Mesenchymal stem cell (in vitro differentiated cells and primary cell): ENCODE data around the gene KRTAP9-6.
A peak's percentile ranks its signal among the peaks of the same experiment; 100 is the strongest.
"Not testable (repeated sequence)": the region's sequence is repeated elsewhere in the genome, so short reads cannot be mapped to it uniquely, and the experiment has no call there.

Experiments
- DNase-seq: peaks from one replicate; pipeline ENCODE4 v3.0.0-alpha.2; 2013
- H2AFZ ChIP-seq: one replicate; pipeline ENCODE4 v1.6.1; 2013; ENCODE audit warnings: low read depth, mild to moderate bottlenecking, control low read depth, inconsistent platforms, low read length, moderate library complexity
- H2AK5ac ChIP-seq: 2 replicates; pipeline ENCODE4 v1.6.1; 2013; ENCODE audit warnings: low read length, moderate library complexity, mild to moderate bottlenecking, inconsistent platforms; ENCODE audit not compliant: severe bottlenecking
- H2BK120ac ChIP-seq: one replicate; pipeline ENCODE4 v1.6.1; 2013; ENCODE audit warnings: low read depth, mild to moderate bottlenecking, inconsistent platforms, low read length, moderate library complexity
- H2BK12ac ChIP-seq, 2 experiments: one replicate each; pipeline ENCODE4 v1.6.1; 2013; ENCODE audit warnings: inconsistent platforms in 2 of 2, low read length in 2 of 2, mild to moderate bottlenecking in 2 of 2, moderate library complexity in 2 of 2, control low read depth in 1 of 2
- H2BK15ac ChIP-seq: one replicate; pipeline ENCODE4 v1.6.1; 2013; ENCODE audit warnings: mild to moderate bottlenecking, low read depth, inconsistent platforms; ENCODE audit not compliant: poor library complexity, severe bottlenecking
- H2BK5ac ChIP-seq: 2 replicates; pipeline ENCODE4 v1.6.1; 2013; ENCODE audit warnings: low read depth, mild to moderate bottlenecking, low read length, control low read depth, inconsistent platforms; ENCODE audit not compliant: poor library complexity, severe bottlenecking
- H3K14ac ChIP-seq, 2 experiments: one replicate each; pipeline ENCODE4 v1.6.1; 2013; ENCODE audit warnings: inconsistent platforms in 2 of 2, low read length in 2 of 2, control low read depth in 1 of 2, mild to moderate bottlenecking in 1 of 2, moderate library complexity in 1 of 2
- H3K18ac ChIP-seq, 2 experiments: one replicate each; pipeline ENCODE4 v1.6.1; 2013; ENCODE audit warnings: inconsistent platforms in 2 of 2, low read length in 2 of 2, control low read depth in 1 of 2, low read depth in 1 of 2, mild to moderate bottlenecking in 1 of 2
- H3K23ac ChIP-seq, 2 experiments: one replicate each; pipeline ENCODE4 v1.6.1; 2013; ENCODE audit warnings: inconsistent platforms in 2 of 2, low read length in 2 of 2, mild to moderate bottlenecking in 2 of 2, moderate library complexity in 2 of 2, control low read depth in 1 of 2
- H3K27ac ChIP-seq: 2 replicates; pipeline ENCODE4 v1.5.1; 2013; ENCODE audit warnings: mild to moderate bottlenecking, moderate library complexity, low read length, control low read depth, inconsistent platforms; ENCODE audit not compliant: poor library complexity, severe bottlenecking
- H3K27me3 ChIP-seq, 2 experiments: 2 replicates each; pipeline versions ENCODE4 v1.6.1 to v1.7.0; 2013; ENCODE audit warnings: low read length in 2 of 2, mild to moderate bottlenecking in 2 of 2, moderate library complexity in 2 of 2, control low read depth in 1 of 2, inconsistent platforms in 1 of 2; ENCODE audit not compliant: control insufficient read depth in 1 of 2, insufficient read depth in 1 of 2
- H3K36me3 ChIP-seq, 2 experiments: 2 replicates each; pipeline versions ENCODE4 v1.6.1 to v1.7.0; 2013; ENCODE audit warnings: low read length in 2 of 2, control low read depth in 1 of 2, inconsistent platforms in 1 of 2, low read depth in 1 of 2, mild to moderate bottlenecking in 1 of 2; ENCODE audit not compliant: insufficient read depth in 2 of 2, control insufficient read depth in 1 of 2
- H3K4ac ChIP-seq, 2 experiments: one replicate each; pipeline ENCODE4 v1.6.1; 2013; ENCODE audit warnings: inconsistent platforms in 2 of 2, low read length in 2 of 2, mild to moderate bottlenecking in 2 of 2, moderate library complexity in 2 of 2, control low read depth in 1 of 2, low read depth in 1 of 2
- H3K4me1 ChIP-seq: 2 replicates; pipeline ENCODE4 v1.6.1; 2013; ENCODE audit warnings: low read depth, low read length, control low read depth; ENCODE audit not compliant: control insufficient read depth, insufficient read depth
- H3K4me2 ChIP-seq: 2 replicates; pipeline ENCODE4 v1.6.1; 2013; ENCODE audit warnings: low read length, mild to moderate bottlenecking, inconsistent platforms; ENCODE audit not compliant: poor library complexity, severe bottlenecking
- H3K4me3 ChIP-seq, 2 experiments: 2 replicates each; pipeline versions ENCODE4 v1.5.1 to v1.7.0; 2013; ENCODE audit warnings: low read length in 2 of 2, mild to moderate bottlenecking in 2 of 2, control low read depth in 1 of 2, low read depth in 1 of 2; ENCODE audit not compliant: insufficient read depth in 1 of 2
- H3K79me1 ChIP-seq: replicated peaks from 2 replicates; pipeline ENCODE4 v1.6.1; 2013; ENCODE audit warnings: mild to moderate bottlenecking, control low read depth, low read length, inconsistent platforms; ENCODE audit not compliant: poor library complexity, severe bottlenecking
- H3K9ac ChIP-seq: 2 replicates; pipeline ENCODE4 v1.7.0; 2013; ENCODE audit warnings: mild to moderate bottlenecking, low read length, moderate library complexity
- H3K9me3 ChIP-seq: 2 replicates; pipeline ENCODE4 v1.7.0; 2013; ENCODE audit warnings: mild to moderate bottlenecking, low read length; ENCODE audit not compliant: control insufficient read depth
- H4K8ac ChIP-seq: one replicate; pipeline ENCODE4 v1.6.1; 2013; ENCODE audit warnings: inconsistent platforms, mild to moderate bottlenecking, low read length, moderate library complexity
- H4K91ac ChIP-seq: one replicate; pipeline ENCODE4 v1.6.1; 2013; ENCODE audit warnings: mild to moderate bottlenecking, low read length, inconsistent platforms
- WGBS: methylation state at CpG from one replicate; pipeline ENCODE4 v1.1.7; 2013; ENCODE audit warnings: mixed read lengths; 5-methylcytosine and 5-hydroxymethylcytosine counted together

Gene KRTAP9-6

DNA sequence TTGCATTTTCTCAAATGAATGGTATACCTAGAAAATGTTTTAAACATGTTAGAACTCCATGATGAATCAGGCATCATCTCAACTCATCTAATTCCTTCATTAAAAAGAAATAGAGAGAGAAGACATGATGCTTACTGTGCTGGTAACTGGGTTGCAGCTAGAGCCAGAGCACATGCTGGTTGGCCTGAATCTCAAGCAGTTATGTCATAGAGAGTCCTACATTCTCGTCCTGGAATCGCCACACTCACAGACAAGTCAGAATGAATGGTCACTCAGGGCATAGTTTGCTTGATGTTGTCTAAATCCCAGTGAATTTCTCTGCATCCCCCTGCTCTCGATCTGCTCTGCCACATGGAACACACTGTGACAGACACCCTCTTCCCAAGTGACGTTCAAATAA is 28.1 kb upstream of the KRTAP9-6 start:
- not testable (repeated sequence) for H3K4me3 ChIP-seq

DNA sequence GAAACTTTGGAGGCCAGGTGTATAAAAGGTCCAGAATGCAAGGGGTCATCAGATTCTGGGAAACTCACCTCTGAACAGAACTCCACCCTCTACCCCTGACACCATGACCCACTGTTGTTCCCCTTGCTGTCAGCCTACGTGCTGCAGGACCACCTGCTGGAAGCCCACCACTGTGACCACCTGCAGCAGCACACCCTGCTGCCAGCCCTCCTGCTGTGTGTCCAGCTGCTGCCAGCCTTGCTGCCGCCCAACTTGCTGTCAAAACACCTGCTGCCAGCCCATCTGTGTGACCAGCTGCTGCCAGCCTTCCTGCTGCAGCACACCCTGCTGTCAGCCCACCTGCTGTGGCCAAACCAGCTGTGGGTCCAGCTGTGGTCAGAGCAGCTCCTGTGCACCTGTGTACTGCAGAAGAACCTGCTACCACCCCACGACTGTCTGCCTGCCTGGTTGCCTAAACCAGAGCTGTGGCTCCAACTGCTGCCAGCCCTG is 27.2 kb upstream of the KRTAP9-6 start, which contains the start of gene KRTAP9-8:
KRTAP9-8 (plus strand) TSS at position 51 of the 489 bp plus-strand sequence; CDS start at position 104, 53 bp downstream.
- not testable (repeated sequence) for H3K23ac ChIP-seq, DNase-seq, H3K4ac ChIP-seq, H2AK5ac ChIP-seq, H3K9me3 ChIP-seq, H2AFZ ChIP-seq, H2BK15ac ChIP-seq, H4K91ac ChIP-seq, H3K4me1 ChIP-seq, H2BK5ac ChIP-seq, H3K36me3 ChIP-seq, H4K8ac ChIP-seq, H3K27ac ChIP-seq, H3K18ac ChIP-seq, H2BK12ac ChIP-seq, H3K4me2 ChIP-seq, H3K9ac ChIP-seq, H3K79me1 ChIP-seq, H3K4me3 ChIP-seq, H2BK120ac ChIP-seq
- WGBS, result 56% methylated on average over 2 of the region's 3 CpGs
- H3K14ac ChIP-seq, result peak within 1 kb of the TSS in 1 of 2 experiments; percentile 41
- peaks cover 0 to 10% of the 10 kb centered on the region in 2 experiments for H3K27me3 ChIP-seq

More for the DNA sequence above, 28.1 kb upstream of the KRTAP9-6 start:
- H4K91ac ChIP-seq, H2BK120ac ChIP-seq, H3K23ac ChIP-seq, H2BK12ac ChIP-seq, H3K36me3 ChIP-seq, H3K4me2 ChIP-seq, H3K9me3 ChIP-seq, H3K9ac ChIP-seq, H3K27ac ChIP-seq, H2BK5ac ChIP-seq, H3K79me1 ChIP-seq, H3K4me1 ChIP-seq, H2AFZ ChIP-seq, H2AK5ac ChIP-seq, H3K18ac ChIP-seq, H3K4ac ChIP-seq, H2BK15ac ChIP-seq, DNase-seq, H4K8ac ChIP-seq: not testable (repeated sequence)
- H3K27me3 ChIP-seq, result peaks cover 0 to 10% of the 10 kb centered on the region in 2 experiments
- peak overlapping the region in 1 of 2 experiments; percentile 41 for H3K14ac ChIP-seq
- WGBS, result 70% methylated on average over 2 of the region's 4 CpGs

GRCh38 chr17:41246995-41247787 is 18.0 kb upstream of the KRTAP9-6 start:
- H3K23ac ChIP-seq, H2BK120ac ChIP-seq, H2BK12ac ChIP-seq, H2AK5ac ChIP-seq, DNase-seq, H3K79me1 ChIP-seq, H4K8ac ChIP-seq, H3K14ac ChIP-seq, H3K4me3 ChIP-seq, H3K36me3 ChIP-seq, H3K4me1 ChIP-seq, H3K27ac ChIP-seq, H2AFZ ChIP-seq, H2BK5ac ChIP-seq, H3K27me3 ChIP-seq, H3K4me2 ChIP-seq, H2BK15ac ChIP-seq, H3K9ac ChIP-seq, H3K4ac ChIP-seq, H4K91ac ChIP-seq, H3K9me3 ChIP-seq, H3K18ac ChIP-seq: not testable (repeated sequence)
- WGBS, result 92% methylated on average over 1 of the region's 2 CpGs

- H3K9me3 ChIP-seq, H3K14ac ChIP-seq, H3K79me1 ChIP-seq, H2AK5ac ChIP-seq, H3K4ac ChIP-seq, H2BK15ac ChIP-seq, H3K9ac ChIP-seq, H3K4me2 ChIP-seq, DNase-seq, H4K8ac ChIP-seq, H2AFZ ChIP-seq, H3K18ac ChIP-seq, H2BK12ac ChIP-seq, H3K27me3 ChIP-seq, H3K23ac ChIP-seq, H4K91ac ChIP-seq, H3K36me3 ChIP-seq, H3K27ac ChIP-seq, H2BK5ac ChIP-seq, H2BK120ac ChIP-seq, H3K4me1 ChIP-seq, H3K4me3 ChIP-seq: not testable (repeated sequence)
- 43% methylated on average over 2 of the region's 2 CpGs for WGBS
Observed at GRCh38 chr17:41249637-41250240, 15.4 kb upstream of the KRTAP9-6 start, which contains the start of gene KRTAP9-4. KRTAP9-4 (plus strand) TSS chr17:41249687; CDS start chr17:41249721, 34 bp downstream.
